Measurements from ENCODE around the gene NOX5. TPM values are rescaled to one million over a fixed set of nuclear protein-coding genes. Genes with fewer than 3 reads are reported as not detected.

The NOX5 gene
- total RNA-seq, 1 donor from 2014 or later = under 0.01 TPM

GRCh38 chr15:69074001-69074842 is 59.7 kb downstream of the NOX5 start:
- Histone ChIP-seq H3K9ac (ENCODE audit: low read depth in 1 of 3, low read length in 3 of 3) (peak overlapping the region; percentile 48 to 77 (median 76)), H3K27ac (ENCODE audit: low read depth, low read length) (no peak overlapping the region), H3K27me3 (ENCODE audit: control insufficient read depth in 3 of 3, insufficient read depth in 3 of 3, low read length in 3 of 3) (peaks cover 6 to 7% (median 6%) of the 10 kb centered on the region in 3 donors), H3K36me3 (ENCODE audit: control insufficient read depth in 3 of 3, insufficient read depth in 3 of 3, low read length in 3 of 3) (no peaks in the 10 kb centered on the region), H3K4me3 (ENCODE audit: low read length in 3 of 3) (peak overlapping the region; percentile 76 to 86 (median 83)), H3K9me3 (ENCODE audit: control insufficient read depth in 3 of 3, low read length in 3 of 3) (no peaks in the 10 kb centered on the region), H3K4me1 (ENCODE audit: control insufficient read depth in 3 of 3, insufficient read depth in 3 of 3, low read length in 3 of 3) (peaks cover 3 to 17% (median 11%) of the 10 kb centered on the region in 3 donors)

DNA sequence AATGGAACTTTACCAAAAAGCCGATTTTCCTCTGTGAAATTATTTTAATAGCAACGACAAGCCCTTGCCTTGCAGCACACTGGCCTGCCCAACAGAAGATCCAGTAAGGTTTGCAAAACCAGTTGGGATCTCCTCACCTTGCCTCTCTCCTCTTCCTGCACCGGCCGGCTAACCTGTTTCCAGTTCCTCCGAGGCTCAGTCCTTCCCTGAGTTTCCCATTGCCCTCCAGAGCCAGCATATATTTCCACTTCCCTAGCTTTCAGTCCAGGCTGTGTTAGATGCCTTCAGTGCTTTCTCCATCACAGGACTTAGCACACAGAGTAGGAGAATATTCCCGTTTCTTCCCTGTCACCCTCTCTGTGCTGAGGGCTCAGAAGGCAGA is 60.3 kb downstream of the NOX5 start:
- Histone ChIP-seq H3K27me3 (ENCODE audit: control insufficient read depth in 3 of 3, insufficient read depth in 3 of 3, low read length in 3 of 3) (peaks cover 6 to 7% (median 6%) of the 10 kb centered on the region in 3 donors), H3K9me3 (ENCODE audit: control insufficient read depth in 3 of 3, low read length in 3 of 3) (no peaks in the 10 kb centered on the region), H3K36me3 (ENCODE audit: control insufficient read depth in 3 of 3, insufficient read depth in 3 of 3, low read length in 3 of 3) (no peaks in the 10 kb centered on the region), H3K4me1 (ENCODE audit: control insufficient read depth in 3 of 3, insufficient read depth in 3 of 3, low read length in 3 of 3) (peaks cover 3 to 17% (median 11%) of the 10 kb centered on the region in 3 donors), H3K27ac (ENCODE audit: low read depth, low read length) (no peak overlapping the region), H3K9ac (ENCODE audit: low read depth in 1 of 3, low read length in 3 of 3) (peak overlapping the region in 1 of 3 donors; percentile 76), H3K4me3 (ENCODE audit: low read length in 3 of 3) (peak overlapping the region in 2 of 3 donors; percentile 83 to 86)

DNA sequence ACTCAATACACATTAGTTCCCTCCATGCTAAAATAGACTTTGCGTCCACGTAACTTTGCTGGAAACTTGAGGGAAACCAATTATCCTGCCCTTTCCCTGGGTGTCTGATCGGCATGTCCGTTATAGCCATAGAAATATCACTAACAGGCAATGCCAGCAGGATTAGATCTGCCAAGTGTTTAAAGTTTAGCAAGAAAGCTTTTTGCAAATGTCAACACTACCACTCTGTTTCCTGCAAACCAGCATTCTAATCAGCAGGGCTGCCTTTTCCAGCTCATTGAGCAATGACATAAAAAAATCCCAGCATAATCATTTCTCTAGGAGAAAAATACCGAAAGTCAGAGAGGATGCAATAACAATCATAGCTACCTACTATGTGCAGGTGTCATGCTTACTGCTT is 60.9 kb downstream of the NOX5 start:
- H3K4me3 ChIP-seq (ENCODE audit: low read length in 3 of 3) = no peak overlapping the region
- H3K36me3 ChIP-seq (ENCODE audit: control insufficient read depth in 3 of 3, insufficient read depth in 3 of 3, low read length in 3 of 3) = no peaks in the 10 kb centered on the region
- no peak overlapping the region for H3K9ac ChIP-seq (ENCODE audit: low read depth in 1 of 3, low read length in 3 of 3)
- H3K27ac ChIP-seq (ENCODE audit: low read depth, low read length) = no peak overlapping the region
- H3K4me1 ChIP-seq (ENCODE audit: control insufficient read depth in 3 of 3, insufficient read depth in 3 of 3, low read length in 3 of 3) = peaks cover 3 to 17% (median 11%) of the 10 kb centered on the region in 3 donors
- no peaks in the 10 kb centered on the region for H3K9me3 ChIP-seq (ENCODE audit: control insufficient read depth in 3 of 3, low read length in 3 of 3)
- peaks cover 6 to 7% (median 6%) of the 10 kb centered on the region in 3 donors for H3K27me3 ChIP-seq (ENCODE audit: control insufficient read depth in 3 of 3, insufficient read depth in 3 of 3, low read length in 3 of 3)

GRCh38 chr15:69076756-69077155 is 62.3 kb downstream of the NOX5 start:
- Histone ChIP-seq H3K27me3 (ENCODE audit: control insufficient read depth in 3 of 3, insufficient read depth in 3 of 3, low read length in 3 of 3) (peaks cover 6 to 7% (median 6%) of the 10 kb centered on the region in 3 donors), H3K4me1 (ENCODE audit: control insufficient read depth in 3 of 3, insufficient read depth in 3 of 3, low read length in 3 of 3) (peaks cover 15 to 26% (median 20%) of the 10 kb centered on the region in 3 donors), H3K4me3 (ENCODE audit: low read length in 3 of 3) (no peak overlapping the region), H3K36me3 (ENCODE audit: control insufficient read depth in 3 of 3, insufficient read depth in 3 of 3, low read length in 3 of 3) (no peaks in the 10 kb centered on the region), H3K9ac (ENCODE audit: low read depth in 1 of 3, low read length in 3 of 3) (no peak overlapping the region), H3K9me3 (ENCODE audit: control insufficient read depth in 3 of 3, low read length in 3 of 3) (no peaks in the 10 kb centered on the region), H3K27ac (ENCODE audit: low read depth, low read length) (no peak overlapping the region)

GRCh38 chr15:69078638-69079037 is 64.1 kb downstream of the NOX5 start:
- H3K9ac ChIP-seq (ENCODE audit: low read depth in 1 of 3, low read length in 3 of 3) = no peak overlapping the region
- H3K27me3 ChIP-seq (ENCODE audit: control insufficient read depth in 3 of 3, insufficient read depth in 3 of 3, low read length in 3 of 3) = peaks cover 6 to 7% (median 6%) of the 10 kb centered on the region in 3 donors
- no peaks in the 10 kb centered on the region for H3K36me3 ChIP-seq (ENCODE audit: control insufficient read depth in 3 of 3, insufficient read depth in 3 of 3, low read length in 3 of 3)
- no peaks in the 10 kb centered on the region for H3K9me3 ChIP-seq (ENCODE audit: control insufficient read depth in 3 of 3, low read length in 3 of 3)
- no peak overlapping the region for H3K27ac ChIP-seq (ENCODE audit: low read depth, low read length)
- no peak overlapping the region for H3K4me3 ChIP-seq (ENCODE audit: low read length in 3 of 3)
- H3K4me1 ChIP-seq (ENCODE audit: control insufficient read depth in 3 of 3, insufficient read depth in 3 of 3, low read length in 3 of 3) = peaks cover 30 to 37% (median 30%) of the 10 kb centered on the region in 3 donors

DNA sequence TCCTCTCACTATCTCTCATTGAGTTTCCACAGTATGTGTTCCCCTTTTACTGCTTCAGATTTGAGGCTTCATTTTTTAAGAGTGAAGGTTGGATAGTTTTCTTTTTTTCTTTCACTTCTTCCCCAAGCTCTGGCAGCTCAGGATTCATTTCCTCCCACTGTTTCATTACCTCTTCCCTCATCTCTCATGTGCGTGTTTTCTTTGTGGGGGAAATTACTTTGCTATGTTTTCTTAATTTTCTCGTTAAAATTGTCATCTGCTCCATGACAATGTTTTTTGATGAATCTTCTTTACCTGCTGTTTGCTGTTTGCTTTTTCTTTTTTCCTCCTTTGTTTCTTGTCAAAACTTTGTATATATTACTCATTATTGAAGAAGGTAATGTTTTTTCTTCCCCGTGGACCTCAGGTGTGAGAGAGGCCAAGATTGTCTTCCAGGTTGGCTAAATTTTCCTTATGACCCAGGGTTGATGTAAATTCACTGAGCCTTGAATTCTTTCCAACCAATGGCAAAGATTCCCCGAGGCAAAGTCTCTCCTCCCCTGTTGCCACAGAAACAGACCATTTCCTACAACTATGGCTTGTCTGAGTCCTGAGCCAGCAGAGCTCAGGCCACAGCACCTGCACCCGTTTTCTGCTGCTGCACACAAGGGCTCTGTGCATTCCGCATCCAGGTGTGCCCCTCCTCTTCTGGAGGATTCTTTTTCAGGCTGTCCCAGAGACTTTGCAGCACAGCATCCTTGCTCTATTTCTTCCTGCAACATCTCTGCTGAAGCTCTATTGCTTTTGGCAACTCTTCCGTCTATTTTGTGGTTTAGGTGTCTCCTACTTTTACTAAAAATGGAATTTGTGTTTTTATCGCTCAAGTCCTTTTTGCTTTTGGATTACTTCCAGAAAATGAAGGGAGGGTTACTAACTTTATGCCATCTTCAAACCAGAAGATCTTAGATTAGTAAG is 66.1 kb downstream of the NOX5 start:
- H3K9ac ChIP-seq (ENCODE audit: low read depth in 1 of 3, low read length in 3 of 3) = peak overlapping the region in 1 of 3 donors; percentile 3
- H3K9me3 ChIP-seq (ENCODE audit: control insufficient read depth in 3 of 3, low read length in 3 of 3) = no peaks in the 10 kb centered on the region
- H3K27me3 ChIP-seq (ENCODE audit: control insufficient read depth in 3 of 3, insufficient read depth in 3 of 3, low read length in 3 of 3) = no peaks in the 10 kb centered on the region
- H3K36me3 ChIP-seq (ENCODE audit: control insufficient read depth in 3 of 3, insufficient read depth in 3 of 3, low read length in 3 of 3) = no peaks in the 10 kb centered on the region
- H3K4me1 ChIP-seq (ENCODE audit: control insufficient read depth in 3 of 3, insufficient read depth in 3 of 3, low read length in 3 of 3) = peaks cover 25 to 33% (median 26%) of the 10 kb centered on the region in 3 donors
- H3K27ac ChIP-seq (ENCODE audit: low read depth, low read length) = peak overlapping the region; percentile 75
- no peak overlapping the region for H3K4me3 ChIP-seq (ENCODE audit: low read length in 3 of 3)

GRCh38 chr15:69081310-69082004 is 67.0 kb downstream of the NOX5 start:
- Histone ChIP-seq H3K27me3 (ENCODE audit: control insufficient read depth in 3 of 3, insufficient read depth in 3 of 3, low read length in 3 of 3) (no peaks in the 10 kb centered on the region), H3K9me3 (ENCODE audit: control insufficient read depth in 3 of 3, low read length in 3 of 3) (no peaks in the 10 kb centered on the region), H3K4me3 (ENCODE audit: low read length in 3 of 3) (no peak overlapping the region), H3K27ac (ENCODE audit: low read depth, low read length) (peak overlapping the region; percentile 75), H3K9ac (ENCODE audit: low read depth in 1 of 3, low read length in 3 of 3) (no peak overlapping the region), H3K4me1 (ENCODE audit: control insufficient read depth in 3 of 3, insufficient read depth in 3 of 3, low read length in 3 of 3) (peaks cover 25 to 33% (median 26%) of the 10 kb centered on the region in 3 donors), H3K36me3 (ENCODE audit: control insufficient read depth in 3 of 3, insufficient read depth in 3 of 3, low read length in 3 of 3) (no peaks in the 10 kb centered on the region)

- Histone ChIP-seq H3K9ac (ENCODE audit: low read depth in 1 of 3, low read length in 3 of 3) (no peak overlapping the region), H3K4me1 (ENCODE audit: control insufficient read depth in 3 of 3, insufficient read depth in 3 of 3, low read length in 3 of 3) (peaks cover 25 to 33% (median 26%) of the 10 kb centered on the region in 3 donors), H3K36me3 (ENCODE audit: control insufficient read depth in 3 of 3, insufficient read depth in 3 of 3, low read length in 3 of 3) (no peaks in the 10 kb centered on the region), H3K9me3 (ENCODE audit: control insufficient read depth in 3 of 3, low read length in 3 of 3) (no peaks in the 10 kb centered on the region), H3K27me3 (ENCODE audit: control insufficient read depth in 3 of 3, insufficient read depth in 3 of 3, low read length in 3 of 3) (no peaks in the 10 kb centered on the region), H3K4me3 (ENCODE audit: low read length in 3 of 3) (no peak overlapping the region), H3K27ac (ENCODE audit: low read depth, low read length) (peak overlapping the region; percentile 75)
These were observed 67.6 kb downstream of the NOX5 start for GRCh38 chr15:69082021-69082502.

- Histone ChIP-seq H3K4me3 (ENCODE audit: low read length in 3 of 3) (peak overlapping the region in 1 of 3 donors; percentile 19), H3K9me3 (ENCODE audit: control insufficient read depth in 3 of 3, low read length in 3 of 3) (no peaks in the 10 kb centered on the region), H3K9ac (ENCODE audit: low read depth in 1 of 3, low read length in 3 of 3) (peak overlapping the region in 1 of 3 donors; percentile 23), H3K27me3 (ENCODE audit: control insufficient read depth in 3 of 3, insufficient read depth in 3 of 3, low read length in 3 of 3) (no peaks in the 10 kb centered on the region), H3K27ac (ENCODE audit: low read depth, low read length) (peak overlapping the region; percentile 75), H3K4me1 (ENCODE audit: control insufficient read depth in 3 of 3, insufficient read depth in 3 of 3, low read length in 3 of 3) (peaks cover 25 to 33% (median 26%) of the 10 kb centered on the region in 3 donors), H3K36me3 (ENCODE audit: control insufficient read depth in 3 of 3, insufficient read depth in 3 of 3, low read length in 3 of 3) (no peaks in the 10 kb centered on the region)
These were observed 68.1 kb downstream of the NOX5 start for GRCh38 chr15:69082554-69082953.
